GM12892 (cell line): Measurements from ENCODE around the gene SORBS1.

Experiments
- DNase-seq: peaks from one replicate; pipeline ENCODE4 v3.0.0; 2011; ENCODE audit not compliant: insufficient read length
- FAIRE-seq: peaks from 2 replicates; lab custom pipeline; 2011; peaks lifted over from hg19 to GRCh38; lab: Jason Lieb, UNC
- POLR2A ChIP-seq: IDR thresholded peaks from 2 replicates; pipeline ENCODE4 v1.6.1; 2011; ENCODE audit warnings: low read depth, low read length, control low read depth
- POLR2AphosphoS5 ChIP-seq: IDR thresholded peaks from 2 replicates; pipeline ENCODE4 v1.6.1; 2011; ENCODE audit warnings: low read depth, low read length, control low read depth
- TAF1 ChIP-seq: IDR thresholded peaks from 2 replicates; pipeline ENCODE4 v1.6.1; 2011; ENCODE audit warnings: low read depth, mild to moderate bottlenecking, control low read depth, low read length, borderline replicate concordance

SORBS1 gene

DNA sequence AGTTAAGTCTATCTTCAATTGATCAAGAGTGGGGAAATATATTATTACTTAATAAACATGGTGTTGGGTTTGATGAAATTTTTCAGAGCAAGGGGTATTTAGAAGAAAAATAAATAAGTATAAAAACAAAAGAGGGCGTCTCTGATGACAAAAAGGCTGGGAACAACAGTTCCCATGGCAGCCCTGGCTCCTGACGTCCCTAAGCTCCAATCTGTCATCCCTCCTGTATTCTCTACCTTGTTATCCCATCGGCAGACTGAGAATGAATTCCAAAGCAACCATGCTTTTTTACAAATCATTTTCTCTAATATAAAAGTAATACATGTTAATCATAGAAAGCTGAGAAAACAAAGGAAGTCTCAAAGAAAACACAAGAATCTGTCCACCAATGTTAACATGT is 55.5 kb downstream of the SORBS1 start:
- TF ChIP-seq POLR2A (no peak), TAF1 (no peak), POLR2AphosphoS5 (no peak)
- DNase-seq (no peak), FAIRE-seq (no peak)

DNA sequence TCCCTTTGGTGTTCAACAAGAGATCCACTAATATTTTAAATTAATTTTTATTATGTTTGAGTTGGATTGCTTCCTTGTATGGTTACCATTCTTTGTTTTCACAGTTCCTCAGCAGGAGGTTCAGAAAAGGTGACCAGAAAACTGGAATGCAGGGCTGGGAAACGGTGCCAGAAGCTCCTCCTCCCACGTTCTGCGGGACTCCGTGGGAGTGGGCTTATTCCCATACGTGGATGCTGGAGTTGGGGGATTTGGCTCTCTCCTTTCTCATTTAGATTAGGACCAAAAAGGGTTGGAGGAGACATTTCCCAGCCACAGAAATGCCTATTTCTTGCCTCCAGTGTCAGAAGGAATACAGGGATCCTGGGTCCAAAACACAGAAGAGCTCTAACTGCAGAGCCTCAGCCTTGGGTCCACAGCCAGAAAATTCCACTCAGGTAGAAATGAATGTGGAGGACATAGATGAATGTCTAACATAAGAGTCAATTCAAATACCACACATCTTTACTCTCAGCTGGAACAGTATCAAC is 56.0 kb downstream of the SORBS1 start:
- TF ChIP-seq POLR2A = no peak
- no peak for TF ChIP-seq POLR2AphosphoS5
- no peak for TF ChIP-seq TAF1
- FAIRE-seq (no peak), DNase-seq (no peak)

DNA sequence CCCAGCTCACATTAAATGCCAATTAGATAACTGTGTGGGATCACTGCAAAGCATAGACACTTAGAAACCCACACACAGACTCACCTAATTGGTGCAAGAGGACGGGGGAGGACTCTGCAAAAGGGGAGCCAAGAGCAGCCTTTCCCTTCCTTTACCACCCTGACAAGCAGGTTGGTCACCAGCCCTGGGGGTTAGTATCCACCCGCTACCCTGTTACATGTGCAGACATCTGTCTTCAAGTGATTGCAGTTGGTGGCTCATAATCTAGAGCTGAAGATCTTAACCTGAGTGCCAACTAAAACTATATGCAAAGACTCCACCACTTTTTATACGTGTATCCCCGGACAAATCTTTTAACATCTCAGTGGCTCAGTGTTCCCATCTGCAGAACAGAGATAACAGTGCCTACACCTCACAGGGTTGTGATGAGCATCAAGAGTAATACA is 56.9 kb downstream of the SORBS1 start:
- FAIRE-seq (no peak), DNase-seq (no peak)

DNA sequence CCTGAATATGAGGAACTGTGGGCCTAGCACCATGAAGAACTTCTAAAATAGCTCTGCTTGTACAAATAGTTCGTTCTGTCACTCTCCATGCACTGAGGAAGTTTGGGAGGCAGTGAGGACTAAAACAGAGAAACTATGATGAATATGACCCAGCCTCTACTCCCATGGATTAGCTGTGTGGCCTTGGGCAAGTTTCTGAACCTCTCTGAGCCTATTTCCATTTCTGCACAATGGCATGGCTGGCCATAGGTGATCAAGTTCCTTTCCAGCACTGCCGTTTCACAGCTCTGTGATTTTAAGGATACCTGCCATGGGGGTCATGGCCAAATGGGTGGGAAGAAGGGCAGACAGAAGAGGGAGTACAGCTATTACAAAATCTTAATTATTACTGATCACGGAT is 57.6 kb downstream of the SORBS1 start:
- FAIRE-seq (no peak), DNase-seq (no peak)
- TF ChIP-seq POLR2AphosphoS5 (no peak), POLR2A (no peak), TAF1 (no peak)

More for the DNA sequence above, 56.9 kb downstream of the SORBS1 start:
- TF ChIP-seq POLR2A = no peak
- no peak for TF ChIP-seq TAF1
- no peak for TF ChIP-seq POLR2AphosphoS5

DNA sequence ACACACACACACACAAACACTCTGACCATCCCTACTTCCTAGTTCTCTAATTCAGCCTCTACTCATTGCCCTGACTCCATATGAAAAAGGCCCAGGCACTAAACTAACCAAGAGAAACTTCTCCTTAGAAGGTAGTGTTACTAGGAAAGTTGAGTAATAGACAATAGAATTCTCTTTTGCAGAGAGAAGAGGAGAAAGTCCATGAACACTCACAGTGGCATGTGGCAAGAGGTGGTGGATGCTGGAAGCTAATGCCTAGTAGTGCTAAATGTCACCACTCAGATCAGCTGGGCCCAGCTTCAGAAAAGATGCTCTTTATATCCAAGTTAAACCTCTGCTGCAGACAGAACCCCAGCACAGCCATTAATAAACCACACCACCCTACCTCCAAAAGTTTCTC is 58.2 kb downstream of the SORBS1 start:
- FAIRE-seq (no peak), DNase-seq (no peak)
- TF ChIP-seq POLR2A (no peak), TAF1 (no peak), POLR2AphosphoS5 (no peak)

DNA sequence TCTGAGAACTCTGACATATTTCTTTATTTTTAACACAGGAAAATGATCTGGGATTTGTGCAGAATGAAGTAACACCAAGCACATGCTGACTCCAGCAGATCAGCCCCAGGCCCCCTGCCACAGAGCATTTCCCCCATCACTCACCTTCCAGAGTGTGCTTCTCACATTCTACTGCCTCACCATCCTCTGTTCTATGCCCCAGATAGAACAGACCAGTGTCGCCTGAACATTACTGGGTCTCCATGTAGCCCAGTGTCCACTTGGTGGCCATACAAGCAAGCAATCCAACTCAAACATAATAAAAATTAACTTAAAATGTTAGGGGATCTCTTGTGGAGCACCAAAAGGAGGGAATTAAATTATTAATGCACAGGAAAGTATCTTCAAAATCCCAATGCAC is 58.8 kb downstream of the SORBS1 start:
- FAIRE-seq = no peak
- TF ChIP-seq POLR2A (no peak), POLR2AphosphoS5 (no peak), TAF1 (no peak)
- DNase-seq = no peak

DNA sequence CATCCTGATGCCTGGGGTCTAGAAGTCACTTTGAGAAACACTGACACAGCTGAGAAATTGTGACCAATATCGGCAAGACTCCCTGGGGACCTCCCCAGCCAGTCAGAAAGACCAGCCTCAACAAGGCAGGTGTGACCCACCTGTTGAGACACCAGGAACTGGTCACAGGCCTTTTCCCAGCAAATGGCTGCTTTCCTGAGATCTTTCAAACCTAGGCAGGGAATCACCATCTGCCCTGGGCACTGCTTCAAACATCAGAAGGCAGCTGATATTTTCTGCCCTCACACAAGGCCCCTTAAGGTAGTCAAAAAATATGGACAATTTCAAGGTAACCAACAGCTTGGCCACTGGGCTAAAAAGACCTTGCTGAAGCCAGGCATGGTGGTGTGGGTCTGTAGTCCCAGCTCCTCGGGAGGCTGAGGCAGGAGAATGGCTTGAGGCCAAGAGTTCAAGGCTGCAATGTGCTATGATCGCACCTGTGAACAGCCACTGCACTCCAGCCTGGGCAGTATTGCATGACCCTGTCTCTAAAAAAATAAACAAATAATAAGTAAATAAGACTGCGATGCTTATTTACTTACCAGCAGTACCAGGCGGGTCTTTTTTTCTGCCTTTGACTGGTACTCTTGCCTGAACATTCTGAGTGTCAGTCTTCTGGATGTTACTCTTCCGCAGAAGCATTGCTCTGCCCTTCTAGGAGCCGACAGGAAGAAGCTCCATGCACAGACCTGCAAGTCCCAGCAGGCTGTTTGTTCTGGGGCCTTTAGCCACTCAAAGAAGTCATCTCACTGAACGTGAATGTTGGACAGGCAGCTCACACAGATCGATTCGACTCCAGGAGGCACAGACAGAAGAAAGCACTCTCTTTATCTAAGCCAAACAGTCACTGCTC is 59.7 kb downstream of the SORBS1 start:
- DNase-seq (no peak), FAIRE-seq (no peak)
- TF ChIP-seq POLR2AphosphoS5 (no peak), POLR2A (no peak), TAF1 (no peak)

DNA sequence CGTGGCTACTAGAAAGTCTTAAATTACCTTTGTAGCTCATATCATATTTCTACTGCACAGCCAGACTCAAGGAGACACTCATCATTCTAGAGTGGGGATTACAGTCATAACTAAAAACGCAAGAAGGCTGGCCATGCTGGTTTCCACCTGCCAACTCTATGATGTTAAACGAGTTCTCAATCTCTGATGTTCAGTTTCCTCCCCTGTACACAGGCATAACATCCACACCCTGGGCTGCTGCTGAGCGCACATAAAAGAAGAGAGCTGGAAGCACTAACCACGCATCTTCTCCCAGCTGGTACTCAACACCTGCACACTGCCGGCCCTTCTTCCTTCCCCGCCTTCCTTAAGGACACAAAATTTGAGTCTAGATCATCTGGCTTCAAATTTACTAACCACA is 60.5 kb downstream of the SORBS1 start:
- FAIRE-seq = no peak
- TF ChIP-seq POLR2AphosphoS5 = no peak
- TF ChIP-seq POLR2A = no peak
- no peak for TF ChIP-seq TAF1
- no peak for DNase-seq

DNA sequence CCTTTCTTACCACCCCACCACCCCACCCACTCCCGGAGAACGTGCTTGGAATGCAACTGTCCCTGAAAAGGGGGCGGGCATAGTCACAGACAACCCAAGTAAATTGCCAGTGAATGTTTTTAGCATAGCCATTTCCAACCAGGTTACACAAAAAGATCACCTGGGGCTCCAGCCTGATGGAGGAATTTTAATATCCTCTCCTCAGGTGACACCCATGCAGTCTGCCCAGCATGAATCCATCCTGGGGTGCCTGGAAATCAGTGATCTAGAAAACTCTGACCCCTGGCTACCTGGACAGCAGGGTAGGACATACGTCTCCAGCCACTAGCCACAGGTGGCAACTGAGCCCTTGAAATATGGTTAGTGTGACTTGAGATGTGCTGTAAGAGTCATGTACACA is 61.1 kb downstream of the SORBS1 start:
- DNase-seq (no peak), FAIRE-seq (no peak)
- TF ChIP-seq POLR2AphosphoS5 = no peak
- no peak for TF ChIP-seq POLR2A
- TF ChIP-seq TAF1 = no peak

DNA sequence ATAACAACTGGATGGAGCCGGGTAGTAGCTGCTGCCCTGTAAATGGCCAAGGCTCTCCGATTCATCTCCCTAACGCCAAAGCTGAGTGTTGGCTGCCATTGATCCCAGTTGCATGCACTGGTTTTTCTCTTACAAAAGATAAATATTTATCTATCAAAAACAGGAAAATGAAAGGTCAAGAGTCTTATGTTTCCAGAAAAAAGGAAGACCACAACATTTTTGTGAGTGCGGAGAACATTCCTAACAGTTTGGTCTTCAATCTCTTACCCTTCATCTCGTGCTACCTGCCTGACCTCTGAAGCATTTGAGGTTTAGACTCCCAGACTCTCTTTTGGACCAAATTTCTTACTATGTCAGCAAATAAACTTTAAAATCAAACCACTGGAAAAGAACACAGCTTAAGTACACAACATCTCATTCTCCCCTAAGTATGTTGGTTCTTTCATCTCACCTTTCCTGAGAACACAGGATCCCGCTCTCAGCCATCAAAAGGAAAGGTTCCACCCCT is 61.6 kb downstream of the SORBS1 start:
- TF ChIP-seq TAF1 (no peak), POLR2AphosphoS5 (no peak), POLR2A (no peak)
- FAIRE-seq (no peak), DNase-seq (no peak)

DNA sequence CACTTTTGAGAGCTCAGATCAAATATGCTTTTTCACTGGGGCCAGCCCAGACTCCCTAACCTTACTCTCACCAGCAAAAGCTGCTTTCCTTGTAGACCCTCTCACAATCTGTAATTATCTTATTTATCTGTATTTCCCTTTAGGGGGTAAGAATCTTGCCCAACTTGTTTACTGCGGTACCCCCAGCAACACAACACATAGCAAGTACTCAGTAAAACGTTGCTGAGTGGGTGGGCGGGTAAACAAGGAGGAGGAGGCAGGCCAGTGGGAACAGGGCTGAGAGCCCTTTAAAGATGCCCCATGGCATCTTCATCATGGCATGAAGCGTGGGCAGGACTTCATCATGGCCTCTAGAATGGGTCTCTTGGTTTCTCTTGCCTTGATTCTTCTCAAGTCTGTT is 64.2 kb downstream of the SORBS1 start:
- TF ChIP-seq POLR2A (no peak), TAF1 (no peak), POLR2AphosphoS5 (no peak)
- FAIRE-seq (no peak), DNase-seq (no peak)

DNA sequence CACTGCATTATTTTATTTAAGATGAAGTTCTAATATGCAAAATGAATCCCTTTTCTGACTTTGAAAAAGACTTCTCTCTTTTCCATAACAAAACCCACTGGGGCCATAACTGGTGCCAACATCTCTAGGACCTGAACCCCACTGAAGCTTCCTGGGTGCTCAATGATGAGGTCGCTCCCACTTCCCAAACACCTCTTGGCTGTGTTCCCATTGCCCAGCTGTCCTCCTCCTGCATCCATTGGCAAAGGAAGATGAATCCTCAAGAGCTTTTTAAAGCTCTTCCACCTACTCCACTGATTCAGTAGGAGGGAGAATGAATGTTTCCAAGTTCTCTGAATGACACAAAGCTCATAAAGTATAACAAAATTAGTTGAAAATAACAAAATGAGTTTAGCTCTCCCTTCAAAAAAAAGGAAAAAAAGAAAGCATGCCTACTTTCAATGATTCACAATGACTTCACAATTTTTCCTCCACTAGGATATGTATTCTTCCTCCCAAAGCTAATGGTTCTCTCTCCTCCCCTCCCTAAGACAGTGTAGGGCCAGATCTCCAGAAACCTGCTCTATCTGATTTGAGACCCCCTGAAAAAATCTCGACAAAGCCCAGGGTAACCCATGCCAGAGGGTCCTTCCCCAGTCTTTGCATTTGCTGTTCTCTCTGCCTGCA is 64.8 kb downstream of the SORBS1 start:
- no peak for TF ChIP-seq TAF1
- TF ChIP-seq POLR2A = no peak
- no peak for TF ChIP-seq POLR2AphosphoS5
- DNase-seq (no peak), FAIRE-seq (no peak)
